HCT116 (cell line): ENCODE measurements around the gene TACC2. TPM values are rescaled to one million over a fixed set of nuclear protein-coding genes. Genes with fewer than 3 reads are reported as not detected.

ENCODE experiments used
- ATAC-seq: fragments of 200-7000 bp; cut with Tn5 transposase; 2 replicates; pipeline ENCODE4 v1.9.1; 2020; ENCODE audit warnings: mild to moderate bottlenecking, moderate library complexity
- BruUV-seq: library from RNA; stranded (reverse); fragments of 400-500 nt; replicated peaks from 2 replicates; lab custom pipeline; 2021; lab: Mats Ljungman, UMichigan
- CTCF ChIA-PET: fragments of 300-600 bp; sonication (Branson Sonifier 250); formaldehyde crosslinking; loops from one replicate; lab custom pipeline; 2021; ENCODE audit warnings: antibody characterized with exemption; lab: Charles Lee
- POLR2A ChIA-PET: fragments of 300-600, 350-600 bp; sonication (Branson Sonifier 250); formaldehyde crosslinking; loops from one replicate; lab custom pipeline; 2021; ENCODE audit warnings: antibody characterized with exemption; lab: Charles Lee
- RAD21 ChIA-PET, 2 experiments: fragments of 300-600 bp; sonication (Branson Sonifier 250); formaldehyde crosslinking; loops; one replicate each; lab custom pipeline; 2023; ENCODE audit warnings: low total read pairs in 2 of 2; ENCODE audit not compliant: uncharacterized antibody in 2 of 2, unreplicated experiment in 2 of 2, low non-redundant PET in 1 of 2; lab: Charles Lee
- DNase-seq: peaks from one replicate; pipeline ENCODE4 v3.0.0-alpha.2; 2010; ENCODE audit warnings: low read depth, low spot score
- H2AFZ ChIP-seq: fragments of 200-600 bp; shearing (Covaris generic), sonication (generic); 2 replicates; pipeline ENCODE4 v1.6.1; 2017; ENCODE audit warnings: low read depth, mixed run types, mixed read lengths, antibody characterized with exemption, low read length; ENCODE audit not compliant: poor library complexity, severe bottlenecking
- H3K27ac ChIP-seq: 2 replicates; pipeline ENCODE4 v1.5.1; 2012; ENCODE audit warnings: low read depth, low read length
- H3K27me3 ChIP-seq: fragments of 200-600 bp; sonication (generic); 2 replicates; pipeline ENCODE4 v1.6.1; 2016; ENCODE audit warnings: mixed run types, low read length, mixed read lengths; ENCODE audit not compliant: insufficient read depth
- H3K36me3 ChIP-seq, 2 experiments: fragments of 200-500 bp in 1 of 2; fragments of 200-600 bp in 1 of 2; sonication (Bioruptor generic) in 1 of 2; sonication (generic) in 1 of 2; 2 replicates each; pipeline versions ENCODE4 v1.5.1 to v1.6.1; 2014 to 2016; ENCODE audit warnings: low read length in 2 of 2, inconsistent platforms in 1 of 2, mixed read lengths in 1 of 2, mixed run types in 1 of 2; ENCODE audit not compliant: insufficient read depth in 2 of 2, control insufficient read depth in 1 of 2
- H3K4me1 ChIP-seq, 2 experiments: fragments of 200-600 bp in 1 of 2; sonication (generic) in 1 of 2; 2 replicates each; pipeline versions ENCODE4 v1.5.1 to v1.6.1; 2012 to 2017; ENCODE audit warnings: low read length in 2 of 2, inconsistent platforms in 1 of 2, mild to moderate bottlenecking in 1 of 2, mixed read lengths in 1 of 2, mixed run types in 1 of 2, moderate library complexity in 1 of 2; ENCODE audit not compliant: insufficient read depth in 2 of 2, control insufficient read depth in 1 of 2
- H3K4me2 ChIP-seq: fragments of 200-600 bp; sonication (generic); 2 replicates; pipeline ENCODE4 v1.6.1; 2017; ENCODE audit warnings: mixed run types, low read length, mixed read lengths
- H3K4me3 ChIP-seq, 2 experiments: fragments of 200-600 bp in 1 of 2; sonication (generic) in 1 of 2; replicated peaks in 1 of 2; 2 replicates each; pipeline ENCODE4 v1.5.1; 2011 to 2016; ENCODE audit warnings: low read length in 2 of 2, control low read depth in 1 of 2, low read depth in 1 of 2, mild to moderate bottlenecking in 1 of 2, mixed read lengths in 1 of 2, mixed run types in 1 of 2
- H3K79me2 ChIP-seq: fragments of 200-600 bp; sonication (generic); 2 replicates; pipeline ENCODE4 v1.6.1; 2017; ENCODE audit warnings: mild to moderate bottlenecking, mixed run types, low read length, moderate library complexity, mixed read lengths; ENCODE audit not compliant: insufficient read depth
- H3K9ac ChIP-seq: fragments of 200-600 bp; sonication (generic); 2 replicates; pipeline ENCODE4 v1.6.1; 2016; ENCODE audit warnings: low read length, mixed read lengths
- H3K9me2 ChIP-seq: fragments of 200-600 bp; sonication (generic), shearing (Covaris generic); 2 replicates; pipeline ENCODE4 v1.6.1; 2017; ENCODE audit warnings: mixed run types, mild to moderate bottlenecking, moderate library complexity; ENCODE audit not compliant: insufficient read depth
- H3K9me3 ChIP-seq, 2 experiments: fragments of 200-500 bp in 1 of 2; fragments of 200-600 bp in 1 of 2; sonication (Bioruptor generic) in 1 of 2; sonication (generic) in 1 of 2; 2 replicates each; pipeline ENCODE4 v1.6.1; 2014 to 2017; ENCODE audit warnings: low read length in 2 of 2, mixed read lengths in 2 of 2, inconsistent platforms in 1 of 2, low read depth in 1 of 2, mild to moderate bottlenecking in 1 of 2, mixed run types in 1 of 2, moderate library complexity in 1 of 2; ENCODE audit not compliant: control insufficient read depth in 1 of 2, insufficient read depth in 1 of 2
- H4K20me1 ChIP-seq: fragments of 200-600 bp; sonication (generic), shearing (Covaris generic); 2 replicates; pipeline ENCODE4 v1.6.1; 2017; ENCODE audit warnings: mixed run types, mild to moderate bottlenecking, moderate library complexity; ENCODE audit not compliant: insufficient read depth
- CBX3 ChIP-seq: IDR thresholded peaks from 2 replicates; pipeline ENCODE4 v1.6.1; 2012; ENCODE audit warnings: low read depth
- CEBPB ChIP-seq: IDR thresholded peaks from 2 replicates; pipeline ENCODE4 v1.6.1; 2012; ENCODE audit warnings: low read depth
- EGR1 ChIP-seq: IDR thresholded peaks from 2 replicates; pipeline ENCODE4 v1.6.1; 2012; ENCODE audit warnings: low read depth
- POLR2A ChIP-seq: IDR thresholded peaks from 2 replicates; pipeline ENCODE4 v1.7.0; 2011; ENCODE audit warnings: borderline replicate concordance; ENCODE audit not compliant: insufficient read depth, insufficient read length; ENCODE audit errors: extremely low read depth
- POLR2AphosphoS5 ChIP-seq: IDR thresholded peaks from 2 replicates; pipeline ENCODE4 v1.6.1; 2011; ENCODE audit warnings: mild to moderate bottlenecking, low read depth, low read length, moderate library complexity
- RAD21 ChIP-seq: IDR thresholded peaks from 2 replicates; pipeline ENCODE4 v1.6.1; 2012; ENCODE audit warnings: low read depth, mild to moderate bottlenecking
- SP1 ChIP-seq: IDR thresholded peaks from 2 replicates; pipeline ENCODE4 v1.6.1; 2012; ENCODE audit warnings: low read depth
- TCF7L2 ChIP-seq: IDR thresholded peaks from 2 replicates; pipeline ENCODE4 v1.7.0; 2011; ENCODE audit warnings: borderline replicate concordance, inconsistent platforms; ENCODE audit not compliant: insufficient read depth, insufficient read length; ENCODE audit errors: extremely low read depth
- YY1 ChIP-seq: IDR thresholded peaks from 2 replicates; pipeline ENCODE4 v1.6.1; 2011; ENCODE audit warnings: low read length, low read depth, moderate library complexity, mild to moderate bottlenecking; ENCODE audit not compliant: insufficient replicate concordance; ENCODE audit errors: extremely low read depth
- ZFX ChIP-seq: fragments of 450-650 bp; IDR thresholded peaks from 2 replicates; pipeline ENCODE4 v1.6.1; 2017
- intact Hi-C: fragments of 100-400 bp; cut with micrococcal nuclease; formaldehyde crosslinking; loops from 2 replicates; pipeline ENCODE4 v1.10.0; 2022
- total RNA-seq: library from RNA; stranded (reverse); gene quantifications from one replicate; pipeline ENCODE4 v1.2.1, GENCODE V29; 2021; ENCODE audit not compliant: unreplicated experiment
- TF ChIP-seq, protein P1 (sequence below): IDR thresholded peaks from 2 replicates; pipeline ENCODE4 v1.6.1; 2012
- TF ChIP-seq, protein P2 (sequence below): IDR thresholded peaks from 2 replicates; pipeline ENCODE4 v1.6.1; 2012; ENCODE audit warnings: low read depth
- TF ChIP-seq, protein P3 (sequence below): IDR thresholded peaks from 2 replicates; pipeline ENCODE4 v1.6.1; 2012
- TF ChIP-seq, protein P4 (sequence below): IDR thresholded peaks from 2 replicates; pipeline ENCODE4 v1.6.1; 2011; ENCODE audit warnings: mild to moderate bottlenecking, low read length, moderate library complexity; ENCODE audit not compliant: insufficient replicate concordance; ENCODE audit errors: extremely low read depth

The TACC2 gene
- total RNA-seq, 1 experiment from 2014 or later = 38.6 TPM

DNA sequence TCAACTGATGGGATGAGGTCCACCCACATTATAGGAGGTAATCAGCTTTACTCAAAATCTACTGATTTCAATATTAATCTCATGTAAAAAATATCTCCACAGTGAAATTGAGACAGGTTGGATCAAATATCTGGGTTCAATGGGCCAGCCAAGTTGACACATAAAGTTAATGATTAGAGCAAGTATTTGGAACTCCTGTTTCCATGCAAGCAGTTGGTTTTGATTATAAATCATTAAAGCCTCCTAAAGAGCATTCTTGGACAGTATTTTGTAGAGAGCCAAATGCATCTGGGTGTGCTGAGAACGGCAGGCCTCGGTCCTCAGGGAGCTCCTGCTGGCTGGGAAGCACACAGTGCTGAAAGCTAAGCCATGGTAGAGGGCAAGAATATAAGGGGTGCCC, 155.2 kb downstream of the TACC2 start (continued):
- TF ChIP-seq, protein P1, sequence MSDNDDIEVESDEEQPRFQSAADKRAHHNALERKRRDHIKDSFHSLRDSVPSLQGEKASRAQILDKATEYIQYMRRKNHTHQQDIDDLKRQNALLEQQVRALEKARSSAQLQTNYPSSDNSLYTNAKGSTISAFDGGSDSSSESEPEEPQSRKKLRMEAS = no peak
- no peak for TF ChIP-seq ZFX
- TF ChIP-seq CEBPB = no peak
- TF ChIP-seq SP1 = no peak
- no peak for TF ChIP-seq YY1
- TF ChIP-seq POLR2AphosphoS5 = no peak
- TF ChIP-seq, protein P2, sequence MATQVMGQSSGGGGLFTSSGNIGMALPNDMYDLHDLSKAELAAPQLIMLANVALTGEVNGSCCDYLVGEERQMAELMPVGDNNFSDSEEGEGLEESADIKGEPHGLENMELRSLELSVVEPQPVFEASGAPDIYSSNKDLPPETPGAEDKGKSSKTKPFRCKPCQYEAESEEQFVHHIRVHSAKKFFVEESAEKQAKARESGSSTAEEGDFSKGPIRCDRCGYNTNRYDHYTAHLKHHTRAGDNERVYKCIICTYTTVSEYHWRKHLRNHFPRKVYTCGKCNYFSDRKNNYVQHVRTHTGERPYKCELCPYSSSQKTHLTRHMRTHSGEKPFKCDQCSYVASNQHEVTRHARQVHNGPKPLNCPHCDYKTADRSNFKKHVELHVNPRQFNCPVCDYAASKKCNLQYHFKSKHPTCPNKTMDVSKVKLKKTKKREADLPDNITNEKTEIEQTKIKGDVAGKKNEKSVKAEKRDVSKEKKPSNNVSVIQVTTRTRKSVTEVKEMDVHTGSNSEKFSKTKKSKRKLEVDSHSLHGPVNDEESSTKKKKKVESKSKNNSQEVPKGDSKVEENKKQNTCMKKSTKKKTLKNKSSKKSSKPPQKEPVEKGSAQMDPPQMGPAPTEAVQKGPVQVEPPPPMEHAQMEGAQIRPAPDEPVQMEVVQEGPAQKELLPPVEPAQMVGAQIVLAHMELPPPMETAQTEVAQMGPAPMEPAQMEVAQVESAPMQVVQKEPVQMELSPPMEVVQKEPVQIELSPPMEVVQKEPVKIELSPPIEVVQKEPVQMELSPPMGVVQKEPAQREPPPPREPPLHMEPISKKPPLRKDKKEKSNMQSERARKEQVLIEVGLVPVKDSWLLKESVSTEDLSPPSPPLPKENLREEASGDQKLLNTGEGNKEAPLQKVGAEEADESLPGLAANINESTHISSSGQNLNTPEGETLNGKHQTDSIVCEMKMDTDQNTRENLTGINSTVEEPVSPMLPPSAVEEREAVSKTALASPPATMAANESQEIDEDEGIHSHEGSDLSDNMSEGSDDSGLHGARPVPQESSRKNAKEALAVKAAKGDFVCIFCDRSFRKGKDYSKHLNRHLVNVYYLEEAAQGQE = no peak
- TF ChIP-seq RAD21 = no peak
- no peak for TF ChIP-seq TCF7L2

DNA sequence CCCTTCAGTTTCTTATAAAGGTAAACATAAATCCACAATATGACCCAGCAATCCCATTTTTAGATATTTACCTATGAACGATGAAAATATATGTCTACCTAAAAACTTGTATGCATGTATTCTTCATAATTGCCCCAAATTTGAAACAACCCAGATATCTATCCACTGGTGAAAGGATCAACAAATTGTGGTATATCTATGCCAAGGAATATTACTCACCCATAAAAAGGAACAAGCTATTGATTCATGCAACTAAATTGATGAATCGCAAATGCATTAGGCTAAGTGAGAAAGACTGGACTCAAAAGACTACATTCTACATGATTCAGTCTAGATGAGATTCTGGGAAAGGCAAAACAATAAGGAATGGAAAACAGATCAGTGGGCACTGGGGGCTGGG, 156.2 kb downstream of the TACC2 start:
- Histone ChIP-seq H3K9me2 (no peaks in the 10 kb centered on the region), H3K9ac (no peak overlapping the region), H4K20me1 (no peaks in the 10 kb centered on the region), H3K27me3 (no peaks in the 10 kb centered on the region), H3K4me2 (no peak overlapping the region), H3K4me1 (peaks cover 31 to 38% of the 10 kb centered on the region in 2 experiments), H2AFZ (no peak overlapping the region), H3K79me2 (no peaks in the 10 kb centered on the region), H3K27ac (no peak overlapping the region), H3K4me3 (no peak overlapping the region), H3K9me3 (peaks cover 0 to 5% of the 10 kb centered on the region in 2 experiments; a peak in 1 of 4 replicates), H3K36me3 (peaks cover 0 to 19% of the 10 kb centered on the region in 2 experiments; a peak in 2 of 4 replicates)
- ATAC-seq (no peak), DNase-seq (no peak)
- ChIA-PET RAD21 (no interaction called here), POLR2A (no interaction called here), CTCF (no interaction called here)
- no TSS peak for BruUV-seq
- TF ChIP-seq, protein P3, sequence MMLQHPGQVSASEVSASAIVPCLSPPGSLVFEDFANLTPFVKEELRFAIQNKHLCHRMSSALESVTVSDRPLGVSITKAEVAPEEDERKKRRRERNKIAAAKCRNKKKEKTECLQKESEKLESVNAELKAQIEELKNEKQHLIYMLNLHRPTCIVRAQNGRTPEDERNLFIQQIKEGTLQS = no peak
- TF ChIP-seq EGR1 (no peak), RAD21 (no peak), ZFX (no peak), POLR2A (no peak), CBX3 (no peak; the same call in 1 of the 2 replicates)
- TF ChIP-seq, protein P1 = no peak
- TF ChIP-seq, protein P4, sequence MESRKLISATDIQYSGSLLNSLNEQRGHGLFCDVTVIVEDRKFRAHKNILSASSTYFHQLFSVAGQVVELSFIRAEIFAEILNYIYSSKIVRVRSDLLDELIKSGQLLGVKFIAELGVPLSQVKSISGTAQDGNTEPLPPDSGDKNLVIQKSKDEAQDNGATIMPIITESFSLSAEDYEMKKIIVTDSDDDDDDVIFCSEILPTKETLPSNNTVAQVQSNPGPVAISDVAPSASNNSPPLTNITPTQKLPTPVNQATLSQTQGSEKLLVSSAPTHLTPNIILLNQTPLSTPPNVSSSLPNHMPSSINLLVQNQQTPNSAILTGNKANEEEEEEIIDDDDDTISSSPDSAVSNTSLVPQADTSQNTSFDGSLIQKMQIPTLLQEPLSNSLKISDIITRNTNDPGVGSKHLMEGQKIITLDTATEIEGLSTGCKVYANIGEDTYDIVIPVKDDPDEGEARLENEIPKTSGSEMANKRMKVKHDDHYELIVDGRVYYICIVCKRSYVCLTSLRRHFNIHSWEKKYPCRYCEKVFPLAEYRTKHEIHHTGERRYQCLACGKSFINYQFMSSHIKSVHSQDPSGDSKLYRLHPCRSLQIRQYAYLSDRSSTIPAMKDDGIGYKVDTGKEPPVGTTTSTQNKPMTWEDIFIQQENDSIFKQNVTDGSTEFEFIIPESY = no peak
- intact Hi-C loops = loop anchor here (10.0 kb wide), 1 partner anchor 420 kb away; the partner anchor contains the start of gene DMBT1
